Central memory CD4-positive, alpha-beta T cell (primary cell): ENCODE results near the gene BCL2L1.
A peak's percentile ranks its signal among the peaks of the same experiment; 100 is the strongest.
"Not testable (repeated sequence)": the region's sequence is repeated elsewhere in the genome, so short reads cannot be mapped to it uniquely, and the experiment has no call there.

Experiments
- DNase-seq: peaks from one replicate; pipeline ENCODE4 v3.0.0; 2022

Gene BCL2L1

GRCh38 chr20:31673943-31674463 is 48.7 kb downstream of the BCL2L1 start:
- no peak for DNase-seq

- no peak for DNase-seq
Observed at GRCh38 chr20:31673435-31673834, 49.2 kb downstream of the BCL2L1 start.

- DNase-seq: no peak
Observed at GRCh38 chr20:31671324-31671723, 51.3 kb downstream of the BCL2L1 start.

- no peak for DNase-seq
Observed at GRCh38 chr20:31670371-31671228, 52.1 kb downstream of the BCL2L1 start.

- no peak for DNase-seq
Observed at GRCh38 chr20:31669876-31670275, 52.8 kb downstream of the BCL2L1 start.

GRCh38 chr20:31668944-31669343 is 53.7 kb downstream of the BCL2L1 start:
- not testable (repeated sequence) for DNase-seq

- DNase-seq: no peak
Observed at GRCh38 chr20:31667315-31668285, 55.1 kb downstream of the BCL2L1 start.

GRCh38 chr20:31666258-31667042 is 56.2 kb downstream of the BCL2L1 start:
- DNase-seq: peak; percentile 19

GRCh38 chr20:31665753-31666152 is 56.9 kb downstream of the BCL2L1 start:
- no peak for DNase-seq

- DNase-seq: no peak
Observed at GRCh38 chr20:31664696-31665354, 57.8 kb downstream of the BCL2L1 start.

- DNase-seq: no peak
Observed at GRCh38 chr20:31663838-31664695, 58.6 kb downstream of the BCL2L1 start.

GRCh38 chr20:31663524-31663837 is 59.2 kb downstream of the BCL2L1 start:
- DNase-seq: no peak

GRCh38 chr20:31662372-31662854 is 60.3 kb downstream of the BCL2L1 start:
- DNase-seq: no peak

- DNase-seq: peak; percentile 67
Observed at GRCh38 chr20:31661625-31662371, 60.9 kb downstream of the BCL2L1 start.

- no peak for DNase-seq
Observed at GRCh38 chr20:31654534-31654933, 68.1 kb downstream of the BCL2L1 start.

- DNase-seq: no peak
Observed at GRCh38 chr20:31653561-31653960, 69.1 kb downstream of the BCL2L1 start.

GRCh38 chr20:31652917-31653396 is 69.7 kb downstream of the BCL2L1 start:
- DNase-seq: no peak

GRCh38 chr20:31648104-31648503 is 74.6 kb downstream of the BCL2L1 start:
- DNase-seq: not testable (repeated sequence)

GRCh38 chr20:31644701-31645100 is 78.0 kb downstream of the BCL2L1 start:
- DNase-seq: no peak

GRCh38 chr20:31643522-31643921 is 79.1 kb downstream of the BCL2L1 start:
- no peak for DNase-seq
